B cell (primary cell): Measurements from ENCODE around the gene TEDC2. TPM values are rescaled to one million over a fixed set of nuclear protein-coding genes. Genes with fewer than 3 reads are reported as not detected.

Source experiments
- ATAC-seq: fragments of 200-7000 bp; cut with Tn5 transposase; one replicate; pipeline ENCODE4 v1.10.0; 2021; ENCODE audit warnings: low read depth, mild to moderate bottlenecking, moderate number of reproducible peaks, moderate library complexity
- CTCF ChIA-PET: fragments of 350-600 bp; sonication (Branson Sonifier 250); formaldehyde crosslinking; loops from one replicate; lab custom pipeline; 2021; ENCODE audit warnings: antibody characterized with exemption, inconsistent platforms; lab: Charles Lee
- POLR2A ChIA-PET: fragments of 350-600 bp; sonication (Branson Sonifier 250); formaldehyde crosslinking; loops from one replicate; lab custom pipeline; 2021; ENCODE audit warnings: antibody characterized with exemption; lab: Charles Lee
- DNase-seq: peaks from one replicate; pipeline ENCODE4 v3.0.0; 2013
- H2AFZ ChIP-seq: 2 replicates; pipeline ENCODE4 v1.6.1; 2012; ENCODE audit warnings: mild to moderate bottlenecking, low read depth, low read length; ENCODE audit not compliant: insufficient read depth, poor library complexity, severe bottlenecking
- H3K27ac ChIP-seq, 2 donors: 1 replicate in 1 of 2; 2 replicates in 1 of 2; pipeline ENCODE4 v1.5.1; 2012 to 2013; ENCODE audit warnings: low read length in 2 of 2, mild to moderate bottlenecking in 2 of 2, moderate library complexity in 1 of 2
- H3K27me3 ChIP-seq, 4 experiments: fragments of 200-600 bp in 1 of 4; sonication (generic) in 1 of 4; replicated peaks in 1 of 4; 1 replicate in 2 of 4; 2 replicates in 2 of 4; pipeline versions ENCODE4 v1.6.1 to v1.7.0; 2013 to 2016; ENCODE audit warnings: low read length in 3 of 4, mild to moderate bottlenecking in 2 of 4, mixed read lengths in 1 of 4, moderate library complexity in 1 of 4; ENCODE audit not compliant: insufficient read depth in 4 of 4, control insufficient read depth in 3 of 4; ENCODE audit errors: control extremely low read depth in 1 of 4
- H3K36me3 ChIP-seq, 2 experiments: replicated peaks in 1 of 2; 1 replicate in 1 of 2; 2 replicates in 1 of 2; pipeline versions ENCODE4 v1.6.1 to v1.7.1; 2013; ENCODE audit warnings: low read length in 1 of 2; ENCODE audit not compliant: insufficient read depth in 2 of 2, control insufficient read depth in 1 of 2; ENCODE audit errors: control extremely low read depth in 1 of 2, extremely low read depth in 1 of 2
- H3K4me1 ChIP-seq, 2 donors: fragments of 200-600 bp in 1 of 2; sonication (generic) in 1 of 2; 1 replicate in 1 of 2; 2 replicates in 1 of 2; pipeline versions ENCODE4 v1.5.1 to v1.6.1; 2013 to 2017; ENCODE audit warnings: low read length in 2 of 2; ENCODE audit not compliant: control insufficient read depth in 2 of 2, insufficient read depth in 2 of 2
- H3K4me2 ChIP-seq: replicated peaks from 2 replicates; pipeline ENCODE3; 2012; ENCODE audit warnings: mild to moderate bottlenecking, low read depth, low read length; ENCODE audit not compliant: poor library complexity, severe bottlenecking
- H3K4me3 ChIP-seq, 5 experiments: fragments of 200-600 bp in 1 of 5; sonication (generic) in 1 of 5; 1 replicate in 3 of 5; 2 replicates in 2 of 5; pipeline versions ENCODE4 v1.5.1 to v1.7.0; 2011 to 2016; ENCODE audit warnings: low read length in 4 of 5, mild to moderate bottlenecking in 4 of 5, low read depth in 2 of 5, control low read depth in 1 of 5, moderate library complexity in 1 of 5; ENCODE audit not compliant: insufficient read depth in 1 of 5; ENCODE audit errors: control extremely low read depth in 1 of 5, extremely low read depth in 1 of 5
- H3K79me2 ChIP-seq: fragments of 200-600 bp; sonication (generic); one replicate; pipeline ENCODE4 v1.6.0; 2016; ENCODE audit warnings: low read length; ENCODE audit not compliant: control insufficient read depth, insufficient read depth
- H3K9ac ChIP-seq: fragments of 200-600 bp; sonication (generic); 2 replicates; pipeline ENCODE4 v1.6.1; 2017; ENCODE audit warnings: mild to moderate bottlenecking, low read length, moderate library complexity
- H3K9me3 ChIP-seq, 3 donors: one replicate each; pipeline versions ENCODE4 v1.6.1 to v1.7.1; 2013; ENCODE audit warnings: low read length in 2 of 3; ENCODE audit not compliant: control insufficient read depth in 2 of 3, insufficient read depth in 1 of 3; ENCODE audit errors: control extremely low read depth in 1 of 3
- H4K20me1 ChIP-seq: 2 replicates; pipeline ENCODE4 v1.6.0; 2012; ENCODE audit warnings: mild to moderate bottlenecking, low read length; ENCODE audit not compliant: insufficient read depth, control insufficient read depth, poor library complexity, severe bottlenecking
- H3K27ac Mint-ChIP-seq: one replicate; pipeline ENCODE4 v1.8.0; 2021; ENCODE audit warnings: mixed read lengths
- H3K27me3 Mint-ChIP-seq: one replicate; pipeline ENCODE4 v1.8.0; 2021; ENCODE audit warnings: mixed read lengths
- H3K4me1 Mint-ChIP-seq: one replicate; pipeline ENCODE4 v1.8.0; 2021; ENCODE audit warnings: mixed read lengths
- H3K4me3 Mint-ChIP-seq: one replicate; pipeline ENCODE4 v1.8.0; 2021; ENCODE audit warnings: mixed read lengths
- H3K9me3 Mint-ChIP-seq: one replicate; pipeline ENCODE4 v1.8.0; 2022; ENCODE audit warnings: mixed read lengths; ENCODE audit not compliant: insufficient read depth
- CTCF ChIP-seq: fragments of 200-600 bp; IDR thresholded peaks from one replicate; pipeline ENCODE4 v1.8.0; 2022; ENCODE audit warnings: antibody characterized with exemption, mild to moderate bottlenecking
- EZH2 ChIP-seq: IDR thresholded peaks from 2 replicates; pipeline ENCODE4 v1.6.1; 2012; ENCODE audit warnings: borderline replicate concordance, low read depth, mild to moderate bottlenecking, moderate library complexity, low read length; ENCODE audit not compliant: insufficient read depth, poor library complexity, severe bottlenecking
- WGBS: methylation state at CpG from one replicate; pipeline ENCODE4 v1.1.5; 2013; ENCODE audit warnings: missing lambda C conversion rate; ENCODE audit not compliant: insufficient coverage; 5-methylcytosine and 5-hydroxymethylcytosine counted together
- intact Hi-C: fragments of 100-400 bp; cut with micrococcal nuclease; formaldehyde crosslinking; loops from one replicate; pipeline ENCODE4 v1.10.0; 2022
- polyA plus RNA-seq: library from polyadenylated mRNA; depleted of rRNA; stranded (reverse); fragments of >200 nt; gene quantifications from 2 replicates; pipeline ENCODE4 v1.2.3, GENCODE V29; 2012
- total RNA-seq, 2 donors: library from RNA; stranded (reverse); fragments of 120-200 nt in 1 of 2; gene quantifications; 1 replicate in 1 of 2; 2 replicates in 1 of 2; pipeline versions ENCODE4 v1.2.3 to v1.2.4, GENCODE V29; 2013 to 2022

The TEDC2 gene
- total and polyA plus RNA-seq, 2 donors (not counting 1 experiment from before 2014, with no cell fraction given), result 1.1 to 2.9 TPM

DNA sequence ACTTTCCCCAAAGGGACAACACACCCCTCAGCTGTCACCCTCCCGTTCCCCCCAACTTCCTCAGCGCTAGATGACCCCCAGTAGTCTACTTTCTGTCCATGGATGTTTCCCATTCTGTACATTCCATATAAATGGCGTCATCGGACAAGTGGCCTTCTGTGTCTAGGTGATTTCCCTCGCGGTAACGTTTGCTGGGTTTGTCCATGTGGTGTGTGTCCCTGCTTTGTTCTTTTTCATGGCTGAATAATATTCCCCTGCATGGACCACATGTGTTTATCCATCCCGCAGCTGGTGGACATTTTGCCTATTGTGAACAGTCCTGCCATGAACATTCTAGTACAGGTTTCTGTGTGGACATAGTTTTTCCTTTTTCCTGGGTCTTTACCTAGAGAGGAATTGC is 7.3 kb upstream of the TEDC2 start:
- intact Hi-C loops, result no loop called here
- Histone ChIP-seq H3K4me1 (no peaks in the 10 kb centered on the region), H3K9ac (no peak overlapping the region), H3K9me3 (peaks cover 0 to 2% (median 0%) of the 10 kb centered on the region in 3 donors), H3K4me3 (no peak overlapping the region), H3K27ac (no peak overlapping the region), H2AFZ (no peak overlapping the region), H4K20me1 (no peaks in the 10 kb centered on the region), H3K27me3 (no peaks in the 10 kb centered on the region), H3K36me3 (peaks cover 0 to 24% of the 10 kb centered on the region in 2 experiments), H3K4me2 (no peak overlapping the region), H3K79me2 (peaks cover 7% of the 10 kb centered on the region)
- ATAC-seq (no peak), DNase-seq (no peak)
- no peak overlapping the region for H3K27ac Mint-ChIP-seq
- 98% methylated on average over 8 of the region's 8 CpGs for WGBS
- TF ChIP-seq EZH2 (no peak), CTCF (no peak)
- no peaks in the 10 kb centered on the region for H3K9me3 Mint-ChIP-seq
- no peaks in the 10 kb centered on the region for H3K27me3 Mint-ChIP-seq
- H3K4me1 Mint-ChIP-seq, result no peaks in the 10 kb centered on the region
- POLR2A ChIA-PET, result interaction anchor here (0.6 kb wide), 1 partner anchor 21 kb away, joined by 5 read pairs; no protein-coding TSS in a partner anchor
- H3K4me3 Mint-ChIP-seq, result no peak overlapping the region
- CTCF ChIA-PET, result no interaction called here

DNA sequence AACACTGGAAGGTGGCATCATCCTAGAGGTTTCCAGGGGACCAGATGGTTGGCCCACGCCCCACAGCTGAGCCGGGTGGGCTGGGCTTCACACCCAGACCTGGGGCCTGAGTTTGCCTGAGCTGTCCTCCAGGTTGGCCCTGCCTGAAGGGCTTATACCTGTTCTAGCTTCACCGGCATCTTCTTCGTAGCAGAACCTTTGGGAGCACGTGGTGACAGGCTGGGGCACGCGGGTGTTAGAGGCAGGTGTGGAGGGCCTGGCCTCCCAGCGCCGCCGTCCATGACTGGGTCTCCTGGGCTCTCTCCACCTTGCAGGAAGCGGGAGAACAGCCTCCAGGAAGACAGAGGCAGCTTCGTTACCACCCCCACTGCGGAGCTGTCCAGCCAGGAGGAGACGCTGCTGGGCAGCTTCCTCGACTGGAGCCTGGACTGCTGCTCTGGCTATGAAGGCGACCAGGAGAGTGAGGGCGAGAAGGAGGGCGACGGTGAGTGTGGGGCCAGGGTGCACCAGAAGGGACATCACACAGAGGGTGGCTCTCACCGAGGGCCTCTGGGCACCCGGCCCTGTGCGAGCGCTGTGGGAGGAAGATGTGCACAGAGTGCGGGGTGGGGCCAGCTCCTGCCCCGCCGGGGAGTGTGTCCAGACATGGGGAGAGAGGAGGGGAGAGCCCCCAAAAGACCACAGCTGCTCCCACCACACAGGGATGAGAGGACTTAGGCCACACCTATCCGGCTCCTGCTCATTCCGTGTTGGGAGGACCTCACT is 4.6 kb upstream of the TEDC2 start:
- CTCF ChIA-PET, result no interaction called here
- ATAC-seq (no peak), DNase-seq (no peak)
- Mint-ChIP-seq H3K4me1 (peaks cover 6% of the 10 kb centered on the region), H3K4me3 (no peak overlapping the region), H3K27me3 (no peaks in the 10 kb centered on the region), H3K27ac (no peak overlapping the region), H3K9me3 (no peaks in the 10 kb centered on the region)
- H3K27ac ChIP-seq, result no peak overlapping the region
- no peak for TF ChIP-seq CTCF
- no peaks in the 10 kb centered on the region for H3K79me2 ChIP-seq
- peaks cover 7 to 10% of the 10 kb centered on the region in 2 donors for H3K4me1 ChIP-seq
- WGBS, result 98% methylated on average over 25 of the region's 28 CpGs
- H3K27me3 ChIP-seq, result no peaks in the 10 kb centered on the region
- no peak overlapping the region for H3K4me2 ChIP-seq
- no peaks in the 10 kb centered on the region for H4K20me1 ChIP-seq
- intact Hi-C loops, result no loop called here
- H2AFZ ChIP-seq, result no peak overlapping the region
- no peak overlapping the region for H3K4me3 ChIP-seq
- POLR2A ChIA-PET, result no interaction called here
- peaks cover 0 to 12% of the 10 kb centered on the region in 2 experiments for H3K36me3 ChIP-seq
- no peak overlapping the region for H3K9ac ChIP-seq
- H3K9me3 ChIP-seq, result peaks cover 0 to 2% (median 0%) of the 10 kb centered on the region in 3 donors
